Natural killer cell (primary cell): ENCODE data around the gene COX20. TPM values are rescaled to one million over a fixed set of nuclear protein-coding genes. Genes with fewer than 3 reads are reported as not detected.

ENCODE experiments used
- ATAC-seq, 3 donors: fragments of 150-1000 bp in 2 of 3; fragments of 200-7000 bp in 1 of 3; cut with Tn5 transposase; 1 replicate in 1 of 3; 2 replicates in 2 of 3; pipeline ENCODE4 v1.10.0; 2021; ENCODE audit warnings: mild to moderate bottlenecking in 2 of 3, moderate library complexity in 2 of 3
- DNase-seq, 2 donors: peaks; one replicate each; pipeline versions ENCODE4 v3.0.0 to v3.0.0-alpha.2; 2013 to 2021; ENCODE audit warnings: mixed read lengths in 1 of 2
- H3K27ac ChIP-seq: one replicate; pipeline ENCODE4 v1.5.1; 2013; ENCODE audit warnings: mild to moderate bottlenecking, low read length
- H3K27me3 ChIP-seq: one replicate; pipeline ENCODE4 v1.6.1; 2013; ENCODE audit warnings: low read length; ENCODE audit not compliant: control insufficient read depth, insufficient read depth
- H3K36me3 ChIP-seq: one replicate; pipeline ENCODE4 v1.6.1; 2013; ENCODE audit warnings: low read length; ENCODE audit not compliant: control insufficient read depth, insufficient read depth
- H3K4me1 ChIP-seq: one replicate; pipeline ENCODE4 v1.6.1; 2013; ENCODE audit warnings: low read length; ENCODE audit not compliant: control insufficient read depth, insufficient read depth
- H3K4me3 ChIP-seq: one replicate; pipeline ENCODE4 v1.5.1; 2013; ENCODE audit warnings: low read length
- H3K9me3 ChIP-seq: one replicate; pipeline ENCODE4 v1.6.1; 2013; ENCODE audit warnings: low read length; ENCODE audit not compliant: control insufficient read depth, insufficient read depth
- H3K27ac Mint-ChIP-seq, 2 donors: one replicate each; pipeline ENCODE4 v1.8.0; 2022; ENCODE audit warnings: mild to moderate bottlenecking in 2 of 2, mixed read lengths in 2 of 2, moderate library complexity in 1 of 2
- H3K27me3 Mint-ChIP-seq, 2 donors: one replicate each; pipeline ENCODE4 v1.8.0; 2022; ENCODE audit warnings: low read depth in 2 of 2, mixed read lengths in 2 of 2
- H3K36me3 Mint-ChIP-seq: one replicate; pipeline ENCODE4 v1.8.0; 2022; ENCODE audit warnings: mixed read lengths
- H3K4me1 Mint-ChIP-seq, 2 donors: one replicate each; pipeline ENCODE4 v1.8.0; 2022; ENCODE audit warnings: mixed read lengths in 2 of 2
- H3K4me3 Mint-ChIP-seq: one replicate; pipeline ENCODE4 v1.8.0; 2022; ENCODE audit warnings: mild to moderate bottlenecking, moderate library complexity, mixed read lengths
- H3K9me3 Mint-ChIP-seq, 2 donors: one replicate each; pipeline ENCODE4 v1.8.0; 2022; ENCODE audit warnings: mixed read lengths in 2 of 2
- WGBS: methylation state at CpG from one replicate; pipeline ENCODE4 v1.1.7; 2013; ENCODE audit warnings: missing lambda C conversion rate; ENCODE audit not compliant: insufficient coverage; 5-methylcytosine and 5-hydroxymethylcytosine counted together
- intact Hi-C: fragments of 100-400 bp; cut with micrococcal nuclease; formaldehyde crosslinking; loops from one replicate; pipeline ENCODE4 v1.14.2; 2022
- total RNA-seq, 4 donors: library from RNA; stranded (reverse); fragments of 120-200 nt in 1 of 4; gene quantifications; one replicate each; pipeline versions ENCODE4 v1.2.3 to v1.2.4, GENCODE V29; 2013 to 2022
- TF ChIP-seq, protein P1 (sequence below): fragments of 200-600 bp; IDR thresholded peaks from one replicate; pipeline ENCODE4 v1.8.0; 2022; ENCODE audit warnings: antibody characterized with exemption

The COX20 gene
- total RNA-seq, 3 donors from 2014 or later (not counting 1 experiment from before 2014, with no cell fraction given), result 24.3 to 25.4 (median 24.9) TPM

DNA sequence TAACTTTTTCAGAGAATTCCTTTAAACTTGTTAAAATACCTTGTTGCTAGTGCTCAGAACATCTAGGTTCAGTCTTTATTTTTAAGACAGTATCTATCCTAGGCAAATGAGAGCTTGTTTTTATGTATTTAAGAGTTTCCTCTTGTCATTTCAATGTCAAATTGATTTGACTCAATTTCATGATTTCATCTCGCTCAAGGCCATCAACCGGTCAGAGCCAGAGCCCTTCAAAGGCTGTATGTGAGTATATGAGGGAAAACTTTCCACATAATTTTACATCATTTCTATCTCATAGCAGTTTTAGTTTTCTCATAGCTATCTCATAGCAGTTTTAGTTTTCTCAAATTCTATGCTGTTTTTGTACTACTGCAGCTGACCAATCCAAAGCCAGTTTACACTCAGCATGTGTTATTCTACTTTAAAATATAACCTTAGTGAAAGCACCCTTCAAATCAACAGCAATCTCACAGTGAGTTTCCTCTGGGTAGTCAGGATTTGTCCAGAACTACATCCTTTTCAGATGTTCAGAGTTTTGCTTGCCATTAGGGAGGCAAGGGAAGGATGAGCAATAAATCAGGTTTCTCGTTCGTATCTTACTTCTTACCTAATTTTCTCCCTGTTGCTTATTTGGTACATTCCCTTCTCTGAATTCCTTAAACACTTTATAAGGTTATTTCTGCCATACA, 16.2 kb downstream of the COX20 start:
- no peak overlapping the region for H3K27ac ChIP-seq
- WGBS, result 94% methylated on average over 2 of the region's 4 CpGs
- H3K36me3 Mint-ChIP-seq, result peaks cover 43% of the 10 kb centered on the region

DNA sequence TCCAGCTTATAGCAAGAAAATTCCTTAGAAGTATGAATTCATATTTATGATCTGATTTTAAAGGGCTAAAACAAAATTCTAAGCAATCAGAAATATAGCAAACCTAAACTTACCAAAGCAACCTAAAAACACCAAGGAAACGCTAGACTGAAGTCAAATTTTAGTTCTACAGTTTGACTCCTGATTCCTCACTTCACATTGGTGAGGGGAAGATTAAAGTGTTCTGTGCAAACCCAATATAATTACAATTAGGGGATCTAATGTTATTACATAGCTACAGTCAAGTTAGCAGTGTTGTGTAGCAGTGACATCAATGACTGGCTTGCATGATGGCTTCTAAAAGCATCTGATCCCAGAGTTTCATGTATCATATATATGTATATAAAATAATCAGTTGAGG, 17.2 kb downstream of the COX20 start:
- Histone ChIP-seq H3K27ac (no peak overlapping the region), H3K4me3 (no peak overlapping the region), H3K9me3 (no peaks in the 10 kb centered on the region), H3K4me1 (peaks cover 7% of the 10 kb centered on the region), H3K27me3 (no peaks in the 10 kb centered on the region), H3K36me3 (peaks cover 94% of the 10 kb centered on the region)
- peak overlapping the region; percentile 80 to 88 for H3K27ac Mint-ChIP-seq
- H3K36me3 Mint-ChIP-seq, result peaks cover 48% of the 10 kb centered on the region
- intact Hi-C loops, result no loop called here
- ATAC-seq (no peak), DNase-seq (no peak)
- no peak overlapping the region for H3K4me3 Mint-ChIP-seq
- TF ChIP-seq, protein P1, sequence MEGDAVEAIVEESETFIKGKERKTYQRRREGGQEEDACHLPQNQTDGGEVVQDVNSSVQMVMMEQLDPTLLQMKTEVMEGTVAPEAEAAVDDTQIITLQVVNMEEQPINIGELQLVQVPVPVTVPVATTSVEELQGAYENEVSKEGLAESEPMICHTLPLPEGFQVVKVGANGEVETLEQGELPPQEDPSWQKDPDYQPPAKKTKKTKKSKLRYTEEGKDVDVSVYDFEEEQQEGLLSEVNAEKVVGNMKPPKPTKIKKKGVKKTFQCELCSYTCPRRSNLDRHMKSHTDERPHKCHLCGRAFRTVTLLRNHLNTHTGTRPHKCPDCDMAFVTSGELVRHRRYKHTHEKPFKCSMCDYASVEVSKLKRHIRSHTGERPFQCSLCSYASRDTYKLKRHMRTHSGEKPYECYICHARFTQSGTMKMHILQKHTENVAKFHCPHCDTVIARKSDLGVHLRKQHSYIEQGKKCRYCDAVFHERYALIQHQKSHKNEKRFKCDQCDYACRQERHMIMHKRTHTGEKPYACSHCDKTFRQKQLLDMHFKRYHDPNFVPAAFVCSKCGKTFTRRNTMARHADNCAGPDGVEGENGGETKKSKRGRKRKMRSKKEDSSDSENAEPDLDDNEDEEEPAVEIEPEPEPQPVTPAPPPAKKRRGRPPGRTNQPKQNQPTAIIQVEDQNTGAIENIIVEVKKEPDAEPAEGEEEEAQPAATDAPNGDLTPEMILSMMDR, result no peak
- H3K4me1 Mint-ChIP-seq, result peaks cover 61 to 83% of the 10 kb centered on the region in 2 donors
- no peaks in the 10 kb centered on the region for H3K27me3 Mint-ChIP-seq
- H3K9me3 Mint-ChIP-seq, result no peaks in the 10 kb centered on the region
- no CpG with 5 or more reads among the region's 1 CpG for WGBS

More for the DNA sequence above, 16.2 kb downstream of the COX20 start:
- peaks cover 7% of the 10 kb centered on the region for H3K4me1 ChIP-seq
- H3K36me3 ChIP-seq, result peaks cover 92% of the 10 kb centered on the region
- H3K4me1 Mint-ChIP-seq, result peaks cover 64 to 76% of the 10 kb centered on the region in 2 donors
- H3K4me3 ChIP-seq, result no peak overlapping the region
- H3K27ac Mint-ChIP-seq, result peak overlapping the region; percentile 80 to 88
- no peaks in the 10 kb centered on the region for H3K9me3 ChIP-seq
- no peaks in the 10 kb centered on the region for H3K27me3 ChIP-seq
- DNase-seq (no peak), ATAC-seq (peak in 1 of 3 donors; percentile 14)
- intact Hi-C loops, result loop anchor here (2.0 kb wide), 1 partner anchor 15 kb away; no protein-coding TSS in a partner anchor
- TF ChIP-seq, protein P1, result no peak
- peak overlapping the region; percentile 43 for H3K4me3 Mint-ChIP-seq
- H3K9me3 Mint-ChIP-seq, result no peaks in the 10 kb centered on the region
- no peaks in the 10 kb centered on the region for H3K27me3 Mint-ChIP-seq

- H3K27ac Mint-ChIP-seq, result peak overlapping the region; percentile 60 to 98
- H3K9me3 Mint-ChIP-seq, result no peaks in the 10 kb centered on the region
These were observed 18.7 kb downstream of the COX20 start for GRCh38 chr1:244854166-244854565.

More at GRCh38 chr1:244854166-244854565, 18.7 kb downstream of the COX20 start:
- TF ChIP-seq, protein P1, result no peak
- H3K36me3 Mint-ChIP-seq, result peaks cover 51% of the 10 kb centered on the region
- peak overlapping the region; percentile 21 for H3K27ac ChIP-seq
- ATAC-seq, result no peak
- H3K27me3 ChIP-seq, result no peaks in the 10 kb centered on the region
- H3K4me1 ChIP-seq, result peaks cover 7% of the 10 kb centered on the region
- H3K36me3 ChIP-seq, result peaks cover 95% of the 10 kb centered on the region
- no peak overlapping the region for H3K4me3 ChIP-seq
- no CpG with 5 or more reads among the region's 5 CpGs for WGBS
- no peaks in the 10 kb centered on the region for H3K27me3 Mint-ChIP-seq
- H3K9me3 ChIP-seq, result no peaks in the 10 kb centered on the region
- peaks cover 55 to 83% of the 10 kb centered on the region in 2 donors for H3K4me1 Mint-ChIP-seq
- DNase-seq, result no peak
- intact Hi-C loops, result no loop called here
- peak overlapping the region; percentile 49 for H3K4me3 Mint-ChIP-seq
